ENCODE results near the gene CD2BP2.

GRCh38 chr16:30377812-30378235, 22.7 kb upstream of the CD2BP2 start:
- no peak for TF ChIP-seq CTCF (IDR thresholded peaks at IDR 0.05)
- peak; percentile 38 for TF ChIP-seq POLR2A (IDR thresholded peaks at IDR 0.05)
- peak; percentile 67 for TF ChIP-seq POLR2AphosphoS5 (IDR thresholded peaks at IDR 0.05)
